WTC11 (cell line): ENCODE measurements around the gene TMEM190.

Source experiments
- ATF3 ChIP-seq: sonication (generic); formaldehyde crosslinking; conservative IDR thresholded peaks from 2 replicates; pipeline ENCODE4 v1.8.1; 2022; ENCODE audit warnings: mild to moderate bottlenecking, missing genetic modification reagents
- CTCF ChIP-seq: fragments of 200-600 bp; IDR thresholded peaks from 2 replicates; pipeline ENCODE4 v1.8.0; 2022; ENCODE audit warnings: antibody characterized with exemption
- IRF1 ChIP-seq: sonication (generic); formaldehyde crosslinking; IDR thresholded peaks from 2 replicates; pipeline ENCODE4 v1.8.0; 2023; ENCODE audit warnings: missing genetic modification reagents
- JUN ChIP-seq: sonication (generic); formaldehyde crosslinking; IDR thresholded peaks from 2 replicates; pipeline ENCODE4 v1.8.0; 2023; ENCODE audit warnings: mild to moderate bottlenecking, missing genetic modification reagents
- MAX ChIP-seq: sonication (generic); formaldehyde crosslinking; IDR thresholded peaks from 2 replicates; pipeline ENCODE4 v1.8.0; 2022; ENCODE audit warnings: mild to moderate bottlenecking, missing genetic modification reagents
- PRRX2 ChIP-seq: fragments of 250-450 bp; sonication (Bioruptor Pico); IDR thresholded peaks from 2 replicates; pipeline ENCODE4 v1.8.0; 2021; ENCODE audit warnings: mild to moderate bottlenecking

GRCh38 chr19:55382013-55382412 is 5.4 kb downstream of the TMEM190 start:
- no peak for TF ChIP-seq ATF3 (CRISPR knock-in tag)
- no peak for TF ChIP-seq MAX (CRISPR knock-in tag)
- no peak for TF ChIP-seq CTCF
- no peak for TF ChIP-seq PRRX2 (CRISPR knock-in tag)
- no peak for TF ChIP-seq IRF1 (CRISPR knock-in tag)
- no peak for TF ChIP-seq JUN (CRISPR knock-in tag)
